Lower leg skin (tissue), 4 donors: ENCODE data around the gene PDE7B. TPM values are rescaled to one million over a fixed set of nuclear protein-coding genes. Genes with fewer than 3 reads are reported as not detected.

Source experiments
- DNase-seq, 2 donors: peaks; one replicate each; pipeline ENCODE4 v3.0.0-alpha.2; 2019; ENCODE audit warnings: low spot score in 2 of 2
- H3K4me3 ChIP-seq: fragments of 200-600 bp; sonication (generic); 2 replicates; pipeline ENCODE4 v1.5.1; 2017; ENCODE audit warnings: mild to moderate bottlenecking, low read depth; ENCODE audit not compliant: poor library complexity, severe bottlenecking
- CTCF ChIP-seq, 3 donors: fragments of 450-650 bp; IDR thresholded peaks; one replicate each; pipeline ENCODE4 v1.5.1; 2016; ENCODE audit warnings: antibody characterized with exemption in 3 of 3, mild to moderate bottlenecking in 3 of 3, moderate library complexity in 2 of 3
- POLR2A ChIP-seq, 2 donors: fragments of 450-650 bp; IDR thresholded peaks; one replicate each; pipeline ENCODE4 v1.6.1; 2016 to 2017; ENCODE audit warnings: antibody characterized with exemption in 2 of 2, mild to moderate bottlenecking in 1 of 2, moderate library complexity in 1 of 2
- WGBS, 2 donors: methylation state at CpG; one replicate each; pipeline ENCODE4 v1.1.5; 2018; 5-methylcytosine and 5-hydroxymethylcytosine counted together
- intact Hi-C: fragments of 100-400 bp; cut with DNase I; formaldehyde crosslinking; loops from one replicate; pipeline ENCODE4 v1.15.0; 2023; ENCODE audit warnings: low total_unique reads
- total RNA-seq, 4 donors: library from RNA; depleted of rRNA; stranded (reverse); fragments of >200 nt; gene quantifications; one replicate each; pipeline ENCODE4 v1.1.0, GENCODE V29; 2016

Gene PDE7B
- total RNA-seq, 4 donors from 2014 or later: 0.30 to 1.5 (median 0.89) TPM

GRCh38 chr6:136086686-136087085 is 235.2 kb downstream of the PDE7B start:
- TF ChIP-seq CTCF (IDR thresholded peaks at IDR 0.05) (no peak), POLR2A (IDR thresholded peaks at IDR 0.05) (no peak)
- WGBS, 2 donors: 81 to 89% methylated on average over 8 of the region's 8 CpGs
- intact Hi-C loops: no loop called here
- H3K4me3 ChIP-seq: no peak overlapping the region
- DNase-seq: no peak

- WGBS, 2 donors: 93 to 95% methylated on average over 6 of the region's 6 CpGs
- DNase-seq: no peak
- intact Hi-C loops: no loop called here
- H3K4me3 ChIP-seq: no peak overlapping the region
- TF ChIP-seq CTCF (IDR thresholded peaks at IDR 0.05): no peak
- TF ChIP-seq POLR2A (IDR thresholded peaks at IDR 0.05): no peak
Observed at GRCh38 chr6:136087986-136088385, 236.5 kb downstream of the PDE7B start.

DNA sequence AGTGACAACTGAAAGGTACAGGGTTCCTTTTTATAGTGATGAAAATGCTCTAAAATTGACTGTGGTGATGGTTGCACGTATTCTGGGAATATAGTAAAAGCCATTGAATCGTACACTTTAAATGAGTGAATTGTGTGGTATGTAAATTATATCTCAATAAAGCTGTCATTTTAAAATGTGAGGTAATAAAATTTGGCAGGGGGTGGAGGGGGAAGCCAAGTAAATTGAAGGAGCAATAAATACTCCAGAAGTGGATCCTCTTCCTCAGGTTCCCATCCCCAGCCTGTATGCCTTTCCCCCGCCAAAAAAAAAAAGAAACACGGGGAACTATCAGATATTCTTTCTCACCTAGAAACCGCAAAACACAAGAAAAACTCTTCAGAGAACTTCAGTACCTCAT is 237.2 kb downstream of the PDE7B start:
- intact Hi-C loops: no loop called here
- no peak for TF ChIP-seq CTCF (IDR thresholded peaks at IDR 0.05)
- no peak for DNase-seq
- 90 to 92% methylated on average over 5 of the region's 5 CpGs for WGBS, 2 donors
- H3K4me3 ChIP-seq: no peak overlapping the region

DNA sequence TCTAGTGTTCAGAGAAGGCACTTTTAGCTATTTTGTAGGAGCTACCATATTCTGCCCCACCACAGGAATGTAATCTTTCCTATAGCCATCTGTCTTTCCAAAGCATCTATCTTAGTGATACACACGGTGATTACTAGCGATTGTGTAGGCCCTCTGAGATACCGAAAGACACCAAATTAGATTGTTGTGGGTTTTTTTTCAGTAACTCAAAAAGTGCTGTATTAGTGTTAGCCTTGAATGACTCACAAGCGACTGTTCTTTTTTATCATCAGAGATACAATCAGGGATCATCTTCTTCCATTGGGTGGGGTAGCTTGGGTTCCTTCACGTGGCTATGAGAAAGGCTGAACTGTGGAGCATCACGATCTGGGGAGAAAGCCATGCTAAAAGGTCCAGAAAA is 238.4 kb downstream of the PDE7B start:
- no peak overlapping the region for H3K4me3 ChIP-seq
- DNase-seq: no peak
- intact Hi-C loops: no loop called here
- WGBS, 2 donors: 75 to 82% methylated on average over 6 of the region's 6 CpGs
- TF ChIP-seq POLR2A (IDR thresholded peaks at IDR 0.05) (no peak), CTCF (IDR thresholded peaks at IDR 0.05) (no peak)

GRCh38 chr6:136090929-136091328 is 239.4 kb downstream of the PDE7B start:
- TF ChIP-seq POLR2A (IDR thresholded peaks at IDR 0.05): no peak
- no peak for TF ChIP-seq CTCF (IDR thresholded peaks at IDR 0.05)
- H3K4me3 ChIP-seq: no peak overlapping the region
- 59 to 74% methylated on average over 1 of the region's 1 CpG for WGBS, 2 donors
- DNase-seq: no peak
- intact Hi-C loops: no loop called here

GRCh38 chr6:136092897-136093296 is 241.4 kb downstream of the PDE7B start:
- 71 to 72% methylated on average over 3 of the region's 3 CpGs for WGBS, 2 donors
- TF ChIP-seq POLR2A (IDR thresholded peaks at IDR 0.05) (no peak), CTCF (IDR thresholded peaks at IDR 0.05) (no peak)
- no peak for DNase-seq
- H3K4me3 ChIP-seq: no peak overlapping the region
- intact Hi-C loops: no loop called here
